Liver (tissue), 9 donors: ENCODE results near the gene PEMT. TPM values are rescaled to one million over a fixed set of nuclear protein-coding genes. Genes with fewer than 3 reads are reported as not detected.
"Not testable (repeated sequence)": the region's sequence is repeated elsewhere in the genome, so short reads cannot be mapped to it uniquely, and the experiment has no call there.

ENCODE experiments used
- DNase-seq: peaks from one replicate; pipeline ENCODE4 v3.0.0-alpha.2; 2017; ENCODE audit warnings: low spot score
- H3K27ac ChIP-seq, 2 donors: one replicate each; pipeline ENCODE4 v1.7.0; 2013; ENCODE audit warnings: inconsistent platforms in 2 of 2, low read length in 2 of 2, control low read depth in 1 of 2, low read depth in 1 of 2, mild to moderate bottlenecking in 1 of 2
- H3K27me3 ChIP-seq, 4 donors: one replicate each; pipeline versions ENCODE4 v1.6.1 to v1.7.0; 2013; ENCODE audit warnings: low read length in 3 of 4, inconsistent platforms in 1 of 4, mild to moderate bottlenecking in 1 of 4, moderate library complexity in 1 of 4; ENCODE audit not compliant: control insufficient read depth in 4 of 4, insufficient read depth in 4 of 4
- H3K36me3 ChIP-seq, 4 donors: one replicate each; pipeline versions ENCODE4 v1.6.1 to v1.7.0; 2013; ENCODE audit warnings: low read length in 3 of 4, mild to moderate bottlenecking in 3 of 4, low read depth in 1 of 4, moderate library complexity in 1 of 4; ENCODE audit not compliant: control insufficient read depth in 4 of 4, insufficient read depth in 3 of 4
- H3K4me1 ChIP-seq, 4 donors: one replicate each; pipeline versions ENCODE4 v1.6.1 to v1.7.0; 2013; ENCODE audit warnings: low read length in 3 of 4, mild to moderate bottlenecking in 3 of 4, moderate library complexity in 1 of 4; ENCODE audit not compliant: control insufficient read depth in 4 of 4, insufficient read depth in 4 of 4
- H3K4me3 ChIP-seq, 3 donors: one replicate each; pipeline versions ENCODE4 v1.6.1 to v1.7.0; 2013; ENCODE audit warnings: low read length in 3 of 3, control low read depth in 1 of 3, low read depth in 1 of 3, mild to moderate bottlenecking in 1 of 3
- H3K9ac ChIP-seq, 2 donors: one replicate each; pipeline ENCODE4 v1.7.0; 2013; ENCODE audit warnings: low read length in 2 of 2, mild to moderate bottlenecking in 2 of 2, moderate library complexity in 2 of 2, control low read depth in 1 of 2, low read depth in 1 of 2
- H3K9me3 ChIP-seq, 4 donors: one replicate each; pipeline versions ENCODE4 v1.6.1 to v1.7.0; 2013; ENCODE audit warnings: low read length in 3 of 4; ENCODE audit not compliant: control insufficient read depth in 4 of 4
- ATF3 ChIP-seq: IDR thresholded peaks from 2 replicates; pipeline ENCODE4 v1.6.1; 2016; ENCODE audit warnings: antibody characterized with exemption
- CTCF ChIP-seq: fragments of 150-350 bp; IDR thresholded peaks from 2 replicates; pipeline ENCODE4 v1.5.1; 2017; ENCODE audit warnings: improper control_type of control experiment, low read depth, low read length; ENCODE audit not compliant: missing input control
- EGR1 ChIP-seq, 2 donors: IDR thresholded peaks; 2 replicates each; pipeline ENCODE4 v1.6.1; 2016 to 2018; ENCODE audit warnings: antibody characterized with exemption in 2 of 2, low read depth in 2 of 2
- FOXA1 ChIP-seq: IDR thresholded peaks from 2 replicates; pipeline ENCODE4 v1.6.1; 2016; ENCODE audit warnings: antibody characterized with exemption
- FOXA2 ChIP-seq: IDR thresholded peaks from 2 replicates; pipeline ENCODE4 v1.6.1; 2016; ENCODE audit warnings: antibody characterized with exemption
- GABPA ChIP-seq, 2 donors: IDR thresholded peaks in 1 of 2; conservative IDR thresholded peaks in 1 of 2; 2 replicates each; pipeline ENCODE4 v1.6.1; 2016; ENCODE audit warnings: antibody characterized with exemption in 2 of 2, mild to moderate bottlenecking in 1 of 2, moderate library complexity in 1 of 2
- HNF4A ChIP-seq, 2 donors: conservative IDR thresholded peaks; 2 replicates each; pipeline ENCODE4 v1.6.1; 2016; ENCODE audit warnings: antibody characterized with exemption in 2 of 2, mild to moderate bottlenecking in 2 of 2
- HNF4G ChIP-seq: IDR thresholded peaks from 2 replicates; pipeline ENCODE4 v1.6.1; 2016; ENCODE audit warnings: antibody characterized with exemption
- JUND ChIP-seq, 2 donors: IDR thresholded peaks; 2 replicates each; pipeline ENCODE4 v1.6.1; 2016; ENCODE audit warnings: antibody characterized with exemption in 2 of 2
- MAX ChIP-seq: IDR thresholded peaks from 2 replicates; pipeline ENCODE4 v1.6.1; 2016; ENCODE audit warnings: antibody characterized with exemption
- NR2F2 ChIP-seq: IDR thresholded peaks from 2 replicates; pipeline ENCODE4 v1.6.1; 2016; ENCODE audit warnings: antibody characterized with exemption
- RAD21 ChIP-seq, 2 donors: IDR thresholded peaks; 2 replicates each; pipeline ENCODE4 v1.6.1; 2016; ENCODE audit warnings: antibody characterized with exemption in 2 of 2, mild to moderate bottlenecking in 2 of 2
- REST ChIP-seq: IDR thresholded peaks from 2 replicates; pipeline ENCODE4 v1.6.1; 2016; ENCODE audit warnings: antibody characterized with exemption, mild to moderate bottlenecking
- RXRA ChIP-seq, 2 donors: IDR thresholded peaks; 2 replicates each; pipeline ENCODE4 v1.6.1; 2017 to 2018; ENCODE audit warnings: antibody characterized with exemption in 2 of 2, mild to moderate bottlenecking in 1 of 2
- SP1 ChIP-seq: IDR thresholded peaks from 2 replicates; pipeline ENCODE4 v1.6.1; 2018; ENCODE audit warnings: antibody characterized with exemption, mild to moderate bottlenecking
- TAF1 ChIP-seq: conservative IDR thresholded peaks from 2 replicates; pipeline ENCODE4 v1.6.1; 2016; ENCODE audit warnings: antibody characterized with exemption, mild to moderate bottlenecking
- YY1 ChIP-seq: IDR thresholded peaks from 2 replicates; pipeline ENCODE4 v1.6.1; 2016; ENCODE audit warnings: antibody characterized with exemption, mild to moderate bottlenecking
- ZBTB33 ChIP-seq: IDR thresholded peaks from 2 replicates; pipeline ENCODE4 v1.6.1; 2016; ENCODE audit warnings: antibody characterized with exemption
- WGBS: extraction: QIAGEN DNeasy Blood & Tissue Kit; methylation state at CpG from one replicate; pipeline ENCODE4 v1.1.7; 2013; 5-methylcytosine and 5-hydroxymethylcytosine counted together
- polyA plus RNA-seq, 2 donors: library from polyadenylated mRNA; stranded (reverse) in 1 of 2; unstranded in 1 of 2; fragments of 200-250 nt in 1 of 2; fragments of >200 nt in 1 of 2; fragmentation: Nextera tagmentation in 1 of 2; extraction: Ambion mirVana in 1 of 2; gene quantifications; one replicate each; pipeline versions ENCODE4 v1.2.1 to v1.2.3, GENCODE V29; 2013 to 2015
- total RNA-seq, 2 donors: library from RNA; depleted of rRNA; stranded (reverse); fragments of >200 nt; gene quantifications; one replicate each; pipeline ENCODE4 v1.2.3, GENCODE V29; 2014
- donor health status: healthy.
- donor health status: healthy.
- donor health status: healthy.
- donor health status: healthy.
- donor health status: healthy.

PEMT gene
- total and polyA plus RNA-seq, 4 donors, result 64.6 to 211 (median 184) TPM

GRCh38 chr17:17633310-17633709 lies 41.8 kb upstream of the PEMT start:
- H3K4me1 ChIP-seq, result no peaks in the 10 kb centered on the region
- H3K9me3 ChIP-seq, result no peaks in the 10 kb centered on the region
- TF ChIP-seq JUND (IDR thresholded peaks at IDR 0.05), result no peak
- TF ChIP-seq CTCF, result no peak
- no peak for TF ChIP-seq MAX
- TF ChIP-seq FOXA2, result no peak
- TF ChIP-seq GABPA (IDR thresholded peaks at IDR 0.05 in 1 of 2, conservative IDR thresholded peaks at IDR 0.05 in 1 of 2), result no peak
- no peak for TF ChIP-seq HNF4G
- TF ChIP-seq NR2F2, result no peak
- no peak for TF ChIP-seq ZBTB33
- no peak for TF ChIP-seq EGR1 (IDR thresholded peaks at IDR 0.05; ENCODE audit: low read depth in 2 of 2)
- TF ChIP-seq TAF1, result no peak
- no peak for TF ChIP-seq SP1
- no peak for TF ChIP-seq YY1
- TF ChIP-seq REST, result no peak
- no peak for TF ChIP-seq RAD21 (IDR thresholded peaks at IDR 0.05)
- TF ChIP-seq HNF4A (conservative IDR thresholded peaks at IDR 0.05), result no peak
- no peak for TF ChIP-seq ATF3
- TF ChIP-seq RXRA (IDR thresholded peaks at IDR 0.05), result no peak
- TF ChIP-seq FOXA1, result no peak
- no peak for DNase-seq
- no peaks in the 10 kb centered on the region for H3K36me3 ChIP-seq
- H3K27me3 ChIP-seq, result no peaks in the 10 kb centered on the region
- WGBS, result 92% methylated on average over 6 of the region's 6 CpGs
- H3K27ac ChIP-seq, result no peak overlapping the region
- no peak overlapping the region for H3K9ac ChIP-seq
- no peak overlapping the region for H3K4me3 ChIP-seq

- not testable (repeated sequence) for H3K9me3 ChIP-seq, DNase-seq, H3K27me3 ChIP-seq, H3K27ac ChIP-seq, H3K4me1 ChIP-seq, H3K4me3 ChIP-seq, H3K9ac ChIP-seq, H3K36me3 ChIP-seq
- WGBS, result 86% methylated on average over 5 of the region's 5 CpGs
Observed at GRCh38 chr17:17632690-17633089, 41.2 kb upstream of the PEMT start.
